GM15510 (cell line): ENCODE measurements around the gene NPW.

Experiments
- POLR2A ChIP-seq: IDR thresholded peaks from 3 replicates; pipeline ENCODE4 v1.6.1; 2011; ENCODE audit warnings: borderline replicate concordance; ENCODE audit not compliant: insufficient read length; ENCODE audit errors: extremely low read depth

The NPW gene

GRCh38 chr16:1980770-1981087 lies 38.9 kb upstream of the NPW start:
- no peak for TF ChIP-seq POLR2A

DNA sequence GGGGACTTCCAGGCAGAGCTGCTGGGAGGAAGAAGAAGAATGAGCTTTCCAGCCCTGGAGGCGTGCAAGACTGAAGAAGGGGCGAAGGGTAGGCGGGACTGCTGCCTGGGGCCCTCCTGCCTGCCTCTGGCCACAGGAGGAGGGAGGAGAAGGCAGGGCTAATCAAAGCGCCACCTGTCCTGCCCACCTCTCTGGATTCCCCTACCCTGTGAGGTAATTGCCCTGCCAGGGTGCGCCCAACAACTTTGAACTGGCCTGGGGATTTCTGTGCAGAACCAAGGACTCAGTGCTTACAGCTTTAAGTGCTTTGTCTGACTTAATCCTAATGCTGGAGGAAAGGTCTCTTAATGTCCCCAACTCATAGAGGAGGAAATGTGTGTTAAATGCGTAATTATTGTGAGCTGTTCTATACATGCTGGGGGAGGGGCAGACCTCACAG lies 38.2 kb upstream of the NPW start, which contains the start of gene NOXO1:
Gene NOXO1, minus strand, starts transcription at position 72 of the 439 bp plus-strand sequence. CDS start 290 bp downstream, outside the sequence.
- TF ChIP-seq POLR2A = no peak

GRCh38 chr16:1982013-1982433 lies 37.6 kb upstream of the NPW start:
- no peak for TF ChIP-seq POLR2A

GRCh38 chr16:1982991-1983543 lies 36.5 kb upstream of the NPW start:
- TF ChIP-seq POLR2A = no peak

DNA sequence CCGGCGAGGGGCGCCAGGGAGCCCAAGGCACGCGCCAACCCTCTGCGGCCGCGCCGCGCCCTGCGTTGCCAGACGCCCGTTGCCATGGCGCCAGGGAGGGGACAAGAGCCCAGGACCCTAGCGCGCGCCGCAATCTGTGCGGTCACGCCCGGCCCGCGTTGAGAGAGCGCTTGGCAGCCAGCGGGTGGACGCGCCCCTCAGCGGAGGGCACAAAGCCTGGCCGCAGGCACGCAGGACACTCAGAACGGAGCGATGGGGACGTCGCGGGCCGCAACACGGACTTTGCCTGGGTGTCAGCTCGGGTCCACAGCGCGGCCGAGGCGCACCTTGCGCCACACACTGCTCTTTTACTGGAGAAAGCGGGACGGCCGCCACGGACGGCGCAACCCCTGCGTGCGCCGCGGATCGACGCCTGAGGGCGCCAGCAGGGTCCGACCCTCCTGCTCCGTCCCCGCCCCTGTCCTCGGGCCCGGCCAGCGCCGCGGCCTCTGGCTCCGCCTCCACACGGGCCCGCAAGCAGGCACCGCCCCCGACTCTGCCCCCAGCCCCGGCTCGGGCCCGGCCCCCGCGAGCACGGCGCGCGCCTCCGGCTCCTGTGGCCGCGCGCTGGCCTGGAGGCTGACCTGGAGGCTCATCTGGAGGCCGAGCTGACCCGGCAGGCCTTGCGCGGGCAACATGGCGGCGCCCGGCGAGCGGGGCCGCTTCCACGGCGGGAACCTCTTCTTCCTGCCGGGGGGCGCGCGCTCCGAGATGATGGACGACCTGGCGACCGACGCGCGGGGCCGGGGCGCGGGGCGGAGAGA lies 35.8 kb upstream of the NPW start, which contains the start of gene GFER:
Gene GFER, plus strand, starts transcription at position 650 of the 803 bp plus-strand sequence. Its CDS starts 26 bp downstream, at position 676.
- TF ChIP-seq POLR2A = peak; percentile 96

- no peak for TF ChIP-seq POLR2A
Measured at GRCh38 chr16:1984347-1985225, 35.0 kb upstream of the NPW start.

DNA sequence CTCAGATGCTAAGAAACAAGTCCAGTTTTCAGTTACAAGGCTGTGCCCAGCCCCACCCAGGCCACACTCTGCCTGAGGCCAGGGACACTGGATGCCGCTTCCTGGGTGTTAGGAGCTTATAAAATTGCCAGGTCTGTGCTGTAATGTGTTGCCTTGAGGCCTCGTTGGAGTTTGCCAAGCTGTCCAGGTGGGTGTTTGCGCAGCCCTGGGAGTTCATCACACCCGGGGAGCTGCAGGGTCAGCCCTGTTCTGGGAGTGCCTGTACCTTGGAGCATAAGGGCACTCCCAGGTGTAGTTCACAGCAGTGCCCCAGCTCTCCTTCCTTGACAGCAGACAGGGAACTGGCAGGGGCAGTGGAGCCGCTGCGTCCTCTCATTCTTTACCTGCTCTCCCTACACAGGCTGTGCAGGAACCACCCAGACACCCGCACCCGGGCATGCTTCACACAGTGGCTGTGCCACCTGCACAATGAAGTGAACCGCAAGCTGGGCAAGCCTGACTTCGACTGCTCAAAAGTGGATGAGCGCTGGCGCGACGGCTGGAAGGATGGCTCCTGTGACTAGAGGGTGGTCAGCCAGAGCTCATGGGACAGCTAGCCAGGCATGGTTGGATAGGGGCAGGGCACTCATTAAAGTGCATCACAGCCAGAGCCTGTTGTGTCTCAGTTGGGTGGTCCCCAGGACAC lies 34.0 kb upstream of the NPW start:
- no peak for TF ChIP-seq POLR2A

DNA sequence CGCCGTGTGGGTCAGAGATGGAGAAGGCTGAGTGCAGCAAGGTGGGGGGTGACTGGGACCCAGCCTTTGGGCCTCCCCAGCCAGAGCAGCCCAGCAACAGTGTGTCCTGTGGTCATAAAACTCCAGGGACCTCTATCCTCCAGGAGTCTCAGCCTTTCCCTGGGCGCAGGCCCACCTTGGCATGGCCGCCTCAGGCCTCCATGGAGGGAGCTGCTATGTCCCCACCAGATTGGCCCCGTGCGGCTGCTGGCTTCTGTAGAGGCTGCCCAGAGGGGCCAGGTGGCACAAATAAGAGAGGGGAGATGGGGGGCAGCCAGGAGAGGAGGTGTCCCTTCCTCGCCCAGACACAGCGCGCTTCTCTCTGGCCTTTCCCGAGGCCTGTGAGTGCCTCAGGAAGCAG lies 32.4 kb upstream of the NPW start:
- TF ChIP-seq POLR2A = no peak

GRCh38 chr16:1989209-1990100 lies 30.1 kb upstream of the NPW start, which contains the start of gene SYNGR3:
SYNGR3 (plus strand) TSS chr16:1989970; CDS start chr16:1990103, 133 bp downstream.
- TF ChIP-seq POLR2A = peak; percentile 7

DNA sequence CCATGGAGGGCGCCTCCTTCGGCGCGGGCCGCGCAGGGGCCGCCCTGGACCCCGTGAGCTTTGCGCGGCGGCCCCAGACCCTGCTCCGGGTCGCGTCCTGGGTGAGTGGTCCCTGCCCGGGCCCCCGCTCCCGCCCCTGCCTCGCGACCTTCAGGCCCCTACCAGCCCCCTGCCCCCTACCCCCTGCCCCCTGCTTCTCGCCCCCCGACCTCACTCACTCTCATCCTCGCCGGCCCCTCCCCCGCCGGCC lies 29.6 kb upstream of the NPW start:
- TF ChIP-seq POLR2A = no peak

DNA sequence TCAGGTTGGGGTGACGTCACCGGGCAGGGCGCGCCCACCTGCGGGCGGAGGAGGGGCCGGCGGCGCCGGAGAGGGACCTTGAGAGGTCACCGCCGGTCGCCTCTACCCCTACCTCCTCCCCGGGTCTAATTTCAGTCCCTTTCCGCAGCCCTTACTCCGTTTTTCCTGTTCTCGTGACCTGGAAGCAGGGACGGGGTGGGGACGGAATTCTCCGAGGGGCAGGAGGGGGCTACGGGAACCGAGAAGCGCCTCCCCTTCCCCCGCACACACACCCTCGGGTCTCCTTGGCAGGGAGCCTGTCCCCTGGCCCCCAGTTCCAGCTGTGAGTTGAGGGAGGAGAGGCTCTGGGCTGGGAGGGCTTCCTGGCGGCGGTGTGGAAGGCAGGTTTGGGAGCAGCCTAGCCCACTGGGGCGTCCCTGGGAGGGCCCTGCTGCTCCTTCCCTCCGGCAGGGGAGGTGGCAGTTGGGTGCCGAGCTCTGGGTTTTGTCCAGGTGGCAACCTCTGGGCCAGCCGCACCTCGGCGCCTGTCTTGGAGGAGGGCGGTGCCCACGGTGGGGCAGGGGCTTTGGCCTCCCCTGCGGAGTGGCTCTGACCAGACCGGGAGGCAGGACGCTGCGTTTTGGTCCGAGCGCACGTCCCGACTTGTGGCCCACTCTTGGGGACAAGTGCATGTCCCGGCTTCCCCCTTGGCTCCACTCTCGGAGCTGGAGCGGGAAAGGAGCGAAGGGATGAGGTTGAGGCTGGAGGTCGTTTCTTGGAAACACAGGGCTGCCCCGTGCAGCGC lies 29.0 kb upstream of the NPW start:
- TF ChIP-seq POLR2A = peak; percentile 15

- TF ChIP-seq POLR2A = peak; percentile 51
Measured at GRCh38 chr16:1991135-1991551, 28.4 kb upstream of the NPW start.

DNA sequence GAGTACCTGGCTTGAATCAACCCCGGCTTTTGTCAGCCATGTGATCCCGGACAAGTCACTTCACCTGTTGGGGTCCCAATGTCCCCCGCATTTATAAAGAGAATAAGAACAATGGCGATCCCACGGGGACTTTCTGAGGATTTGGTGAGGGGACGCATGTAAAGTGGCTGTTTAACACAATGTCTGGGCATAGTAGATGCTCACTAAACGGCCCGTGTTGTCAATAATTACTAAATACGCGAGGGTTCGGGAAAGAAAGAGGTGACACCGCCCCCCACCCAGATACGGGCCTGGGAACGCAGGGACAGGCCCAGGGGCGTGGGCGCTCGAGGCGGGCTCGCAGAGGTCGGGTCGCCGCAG lies 28.0 kb upstream of the NPW start:
- no peak for TF ChIP-seq POLR2A

- TF ChIP-seq POLR2A = peak; percentile 76
Measured at GRCh38 chr16:1991948-1992703, 27.5 kb upstream of the NPW start.
